ENCODE results near the gene HBP1. TPM values are rescaled to one million over a fixed set of nuclear protein-coding genes. Genes with fewer than 3 reads are reported as not detected.
A peak's percentile ranks its signal among the peaks of the same experiment; 100 is the strongest.

The HBP1 gene
- total RNA-seq, 6 donors from 2014 or later, result 55.5 to 113 (median 74.4) TPM

DNA sequence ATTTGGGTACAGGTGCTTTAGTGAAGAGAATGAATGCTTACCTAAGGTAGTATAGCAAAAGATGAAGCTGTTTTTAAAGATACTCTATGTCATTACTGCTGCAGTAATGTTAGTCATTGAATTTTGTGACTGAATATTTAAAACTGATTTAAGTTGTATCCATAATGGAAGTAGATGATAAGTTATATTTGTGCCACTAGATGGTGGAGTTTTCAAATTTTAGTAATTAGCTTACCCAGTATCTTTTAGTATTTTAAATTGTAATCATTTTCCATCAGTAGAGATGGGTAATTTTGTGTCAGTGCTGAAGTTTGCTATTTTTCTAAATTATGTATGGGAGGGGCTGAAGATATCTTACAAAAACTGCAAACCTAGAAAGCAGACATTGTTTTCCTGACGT is 25.2 kb downstream of the HBP1 start:
- TF ChIP-seq POLR2AphosphoS5 (IDR thresholded peaks at IDR 0.05) (no peak), POLR2A (IDR thresholded peaks at IDR 0.05) (no peak), EP300 (IDR thresholded peaks at IDR 0.05) (no peak)
- TF ChIP-seq, protein P1, sequence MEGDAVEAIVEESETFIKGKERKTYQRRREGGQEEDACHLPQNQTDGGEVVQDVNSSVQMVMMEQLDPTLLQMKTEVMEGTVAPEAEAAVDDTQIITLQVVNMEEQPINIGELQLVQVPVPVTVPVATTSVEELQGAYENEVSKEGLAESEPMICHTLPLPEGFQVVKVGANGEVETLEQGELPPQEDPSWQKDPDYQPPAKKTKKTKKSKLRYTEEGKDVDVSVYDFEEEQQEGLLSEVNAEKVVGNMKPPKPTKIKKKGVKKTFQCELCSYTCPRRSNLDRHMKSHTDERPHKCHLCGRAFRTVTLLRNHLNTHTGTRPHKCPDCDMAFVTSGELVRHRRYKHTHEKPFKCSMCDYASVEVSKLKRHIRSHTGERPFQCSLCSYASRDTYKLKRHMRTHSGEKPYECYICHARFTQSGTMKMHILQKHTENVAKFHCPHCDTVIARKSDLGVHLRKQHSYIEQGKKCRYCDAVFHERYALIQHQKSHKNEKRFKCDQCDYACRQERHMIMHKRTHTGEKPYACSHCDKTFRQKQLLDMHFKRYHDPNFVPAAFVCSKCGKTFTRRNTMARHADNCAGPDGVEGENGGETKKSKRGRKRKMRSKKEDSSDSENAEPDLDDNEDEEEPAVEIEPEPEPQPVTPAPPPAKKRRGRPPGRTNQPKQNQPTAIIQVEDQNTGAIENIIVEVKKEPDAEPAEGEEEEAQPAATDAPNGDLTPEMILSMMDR (IDR thresholded peaks at IDR 0.05), result no peak
- Histone ChIP-seq H3K4me1 (peaks cover 9 to 23% (median 11%) of the 10 kb centered on the region in 4 donors), H3K36me3 (peaks cover 17 to 79% (median 40%) of the 10 kb centered on the region in 4 donors), H3K27ac (no peak overlapping the region), H3K4me3 (no peak overlapping the region), H3K27me3 (no peaks in the 10 kb centered on the region), H3K9me3 (no peaks in the 10 kb centered on the region)
- 73 to 89% methylated on average over 1 of the region's 1 CpG for WGBS, 2 donors
- ATAC-seq (ENCODE audit: low FRiP score in 2 of 2), result no peak
- no peak for DNase-seq

DNA sequence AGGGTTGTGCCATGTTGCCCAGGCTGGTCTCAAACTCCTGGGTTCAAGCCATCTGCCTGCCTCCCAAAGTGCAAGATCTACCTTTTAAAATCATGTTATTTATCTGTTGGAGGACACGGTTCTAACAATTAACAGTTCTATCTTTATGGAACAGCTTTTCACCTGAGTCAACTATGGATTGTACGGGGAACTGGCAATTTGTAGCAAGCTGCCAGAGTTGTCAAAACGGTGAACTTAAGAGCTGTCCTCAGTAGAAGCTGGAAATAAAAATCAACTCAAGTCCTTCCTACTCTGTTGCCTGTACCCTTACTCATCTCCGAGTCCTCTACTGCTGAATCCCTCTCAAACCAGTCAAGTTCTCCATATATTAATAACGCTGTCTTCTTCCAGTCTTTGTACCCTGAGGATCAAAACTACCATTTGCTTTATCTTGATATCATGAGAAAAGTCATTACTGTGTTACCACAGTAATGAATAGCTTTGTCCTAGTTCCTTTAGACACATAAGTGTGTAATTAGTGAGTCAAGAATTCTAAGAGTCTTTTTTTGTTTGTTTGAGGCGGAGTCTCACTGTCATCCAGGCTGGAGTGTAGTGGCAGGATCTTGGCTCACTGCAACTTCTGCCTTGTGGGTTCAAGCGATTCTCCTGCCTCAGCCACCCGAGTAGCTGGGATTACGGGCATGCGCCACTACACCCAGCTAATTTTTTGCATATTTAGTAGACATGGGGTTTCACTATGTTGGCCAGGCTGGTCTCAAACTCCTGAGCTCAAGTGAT is 28.2 kb downstream of the HBP1 start:
- Histone ChIP-seq H3K9me3 (no peaks in the 10 kb centered on the region), H3K36me3 (peaks cover 17 to 79% (median 40%) of the 10 kb centered on the region in 4 donors), H3K4me1 (peaks cover 9 to 23% (median 14%) of the 10 kb centered on the region in 4 donors), H3K27me3 (no peaks in the 10 kb centered on the region), H3K4me3 (no peak overlapping the region), H3K27ac (peak overlapping the region; percentile 13 to 69 (median 60))
- DNase-seq, result peak in 1 of 2 donors; percentile 71
- TF ChIP-seq EP300 (IDR thresholded peaks at IDR 0.05), result no peak
- whole genome bisulfite sequencing, 2 donors, result 64 to 80% methylated on average over 10 of the region's 10 CpGs
- peak; percentile 50 to 89 for ATAC-seq (ENCODE audit: low FRiP score in 2 of 2)

DNA sequence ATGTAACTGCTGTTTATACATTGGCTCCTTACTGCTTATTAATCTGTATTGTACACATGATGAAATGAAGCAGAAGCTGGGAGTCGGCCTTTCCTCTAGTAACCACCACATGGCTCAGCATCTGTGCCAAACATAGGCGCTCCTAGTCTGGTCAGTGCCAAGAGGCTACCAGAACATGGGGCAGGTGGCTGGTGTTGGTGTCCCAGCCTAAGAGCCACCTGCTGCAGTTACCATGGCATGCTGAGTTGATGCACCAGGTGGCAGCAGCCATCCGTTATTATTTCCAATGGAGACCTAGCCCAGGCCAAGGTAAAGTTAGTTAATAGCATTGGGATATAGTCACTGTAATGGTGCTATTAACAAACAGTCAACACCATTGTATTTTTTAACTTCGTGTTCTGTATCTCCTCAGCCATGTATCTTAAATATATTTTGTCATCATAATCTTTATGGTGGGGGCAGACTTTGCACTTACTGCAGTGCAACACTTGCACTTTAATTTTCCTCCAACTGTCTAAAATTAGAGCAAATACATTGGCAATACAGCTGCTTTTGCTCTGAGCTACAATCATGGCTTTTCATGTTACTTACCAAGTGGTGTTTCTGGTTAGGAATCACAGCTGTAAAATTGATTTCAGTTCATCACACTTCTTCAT is 33.1 kb downstream of the HBP1 start:
- H3K9me3 ChIP-seq, result no peaks in the 10 kb centered on the region
- no peak overlapping the region for H3K4me3 ChIP-seq
- 81 to 91% methylated on average over 4 of the region's 4 CpGs for WGBS, 2 donors
- H3K4me1 ChIP-seq, result peaks cover 0 to 9% (median 2%) of the 10 kb centered on the region in 4 donors
- no peak overlapping the region for H3K27ac ChIP-seq
- peak in 1 of 2 donors; percentile 33 for DNase-seq
- no peaks in the 10 kb centered on the region for H3K27me3 ChIP-seq
- no peak for TF ChIP-seq EP300 (IDR thresholded peaks at IDR 0.05)
- TF ChIP-seq, protein P1 (IDR thresholded peaks at IDR 0.05), result peak in 5 of 6 experiments; percentile 16 to 49 (median 33)
- no peak for ATAC-seq (ENCODE audit: low FRiP score in 2 of 2)
- peaks cover 9 to 99% (median 56%) of the 10 kb centered on the region in 4 donors for H3K36me3 ChIP-seq

DNA sequence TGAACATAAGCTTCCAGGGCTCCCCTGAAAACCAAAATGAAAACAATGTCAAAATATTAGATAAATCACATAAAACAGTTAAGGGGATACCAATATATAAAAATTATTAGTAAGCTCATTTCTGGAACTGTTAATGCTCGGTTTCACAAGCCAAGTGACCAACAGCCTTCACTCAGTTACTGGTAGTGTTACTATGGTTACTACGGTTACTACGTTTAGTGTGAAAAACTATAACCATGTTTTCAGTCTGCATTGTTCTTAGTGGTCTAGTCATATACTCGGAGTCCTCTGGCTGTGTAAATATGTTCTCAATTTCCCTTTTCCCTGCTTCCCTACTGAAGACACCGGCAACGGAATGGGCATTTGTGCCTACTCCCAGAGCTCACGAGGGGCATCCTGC is 34.8 kb downstream of the HBP1 start:
- Histone ChIP-seq H3K27me3 (no peaks in the 10 kb centered on the region), H3K4me3 (no peak overlapping the region), H3K36me3 (peaks cover 9 to 90% (median 44%) of the 10 kb centered on the region in 4 donors), H3K9me3 (no peaks in the 10 kb centered on the region), H3K27ac (no peak overlapping the region), H3K4me1 (peaks cover 0 to 14% (median 3%) of the 10 kb centered on the region in 4 donors)
- DNase-seq (no peak), ATAC-seq (ENCODE audit: low FRiP score in 2 of 2) (no peak)
- 94 to 96% methylated on average over 7 of the region's 7 CpGs for WGBS, 2 donors
- TF ChIP-seq, protein P1 (IDR thresholded peaks at IDR 0.05), result no peak
- no peak for TF ChIP-seq POLR2AphosphoS5 (IDR thresholded peaks at IDR 0.05)
- no peak for TF ChIP-seq POLR2A (IDR thresholded peaks at IDR 0.05)
- no peak for TF ChIP-seq EP300 (IDR thresholded peaks at IDR 0.05)

DNA sequence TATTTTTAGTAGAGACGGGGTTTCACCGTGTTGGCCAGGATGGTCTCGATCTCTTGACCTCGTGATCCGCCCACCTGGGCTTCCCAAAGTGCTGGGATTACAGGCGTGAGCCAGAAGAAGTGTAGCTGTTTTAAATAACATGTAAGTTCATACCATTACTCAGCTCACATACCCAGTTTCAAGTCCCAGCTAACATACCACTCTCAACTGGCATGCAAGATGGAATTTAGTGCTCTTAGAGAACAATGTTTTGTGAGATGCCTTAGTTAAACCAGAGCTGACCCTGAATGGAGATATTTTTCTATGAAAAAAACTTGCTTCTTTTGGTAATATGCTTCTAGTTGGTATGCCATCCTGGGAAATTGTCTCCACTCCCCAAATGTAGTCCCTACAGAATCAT is 37.3 kb downstream of the HBP1 start:
- 94 to 97% methylated on average over 6 of the region's 6 CpGs for WGBS, 2 donors
- ATAC-seq (ENCODE audit: low FRiP score in 2 of 2) (no peak), DNase-seq (no peak)
- TF ChIP-seq POLR2AphosphoS5 (IDR thresholded peaks at IDR 0.05) (no peak), EP300 (IDR thresholded peaks at IDR 0.05) (no peak), POLR2A (IDR thresholded peaks at IDR 0.05) (no peak)
- TF ChIP-seq, protein P1 (IDR thresholded peaks at IDR 0.05), result no peak
- Histone ChIP-seq H3K27ac (no peak overlapping the region), H3K4me1 (peaks cover 0 to 8% (median 3%) of the 10 kb centered on the region in 4 donors), H3K4me3 (no peak overlapping the region), H3K27me3 (no peaks in the 10 kb centered on the region), H3K36me3 (peaks cover 2 to 82% (median 40%) of the 10 kb centered on the region in 4 donors), H3K9me3 (no peaks in the 10 kb centered on the region)

Data from upper lobe of left lung (tissue), 6 donors.